Stromal cell of bone marrow (primary cell): ENCODE results near the gene LGMN.
A peak's percentile ranks its signal among the peaks of the same experiment; 100 is the strongest.
"Not testable (repeated sequence)": the region's sequence is repeated elsewhere in the genome, so short reads cannot be mapped to it uniquely, and the experiment has no call there.

Experiments used
- DNase-seq: peaks from one replicate; pipeline ENCODE4 v3.0.0-alpha.2; 2012; ENCODE audit warnings: low read depth

Gene LGMN

GRCh38 chr14:92748259-92749016 is at the start of gene LGMN:
Gene LGMN (minus strand): TSS chr14:92748627. CDS start chr14:92732786, 15,841 bp downstream.
- DNase-seq = peak; percentile 84

- no peak for DNase-seq
These were observed 46.5 kb upstream of the LGMN start for GRCh38 chr14:92794961-92795360.

GRCh38 chr14:92794547-92794941 is 46.1 kb upstream of the LGMN start:
- DNase-seq = no peak

GRCh38 chr14:92793709-92794546 is 45.5 kb upstream of the LGMN start, which contains the start of gene GOLGA5:
Gene GOLGA5 (plus strand): TSS chr14:92794305. CDS start chr14:92797438, 3,133 bp downstream.
- DNase-seq = peak; percentile 89

- DNase-seq = no peak
These were observed 44.5 kb upstream of the LGMN start for GRCh38 chr14:92792885-92793284.

GRCh38 chr14:92789457-92790089 is 41.1 kb upstream of the LGMN start:
- DNase-seq = no peak

- no peak for DNase-seq
These were observed 39.1 kb upstream of the LGMN start for GRCh38 chr14:92787554-92787953.

- no peak for DNase-seq
These were observed 38.0 kb upstream of the LGMN start for GRCh38 chr14:92786427-92786756.

- DNase-seq = peak; percentile 81
These were observed 37.4 kb upstream of the LGMN start for GRCh38 chr14:92785667-92786426.

- DNase-seq = peak; percentile 43
These were observed 35.5 kb upstream of the LGMN start for GRCh38 chr14:92783813-92784431.

- DNase-seq = no peak
These were observed 32.9 kb upstream of the LGMN start for GRCh38 chr14:92781350-92781749.

- peak; percentile 48 for DNase-seq
These were observed 32.2 kb upstream of the LGMN start for GRCh38 chr14:92780444-92781232.

GRCh38 chr14:92778868-92779565 is 30.6 kb upstream of the LGMN start:
- DNase-seq = not testable (repeated sequence)

- DNase-seq = not testable (repeated sequence)
These were observed 26.9 kb upstream of the LGMN start for GRCh38 chr14:92775292-92775691.

- DNase-seq = no peak
These were observed 26.1 kb upstream of the LGMN start for GRCh38 chr14:92774572-92774971.

- DNase-seq = no peak
These were observed 22.1 kb upstream of the LGMN start for GRCh38 chr14:92770484-92770883.

GRCh38 chr14:92768795-92769194 is 20.4 kb upstream of the LGMN start:
- no peak for DNase-seq

GRCh38 chr14:92768236-92768635 is 19.8 kb upstream of the LGMN start:
- DNase-seq = not testable (repeated sequence)

- not testable (repeated sequence) for DNase-seq
These were observed 15.5 kb upstream of the LGMN start for GRCh38 chr14:92763666-92764631.
